Tibial artery (tissue), 4 donors: ENCODE results near the gene BANP.

Experiments used
- DNase-seq, 2 donors: peaks; one replicate each; pipeline ENCODE4 v3.0.0-alpha.2; 2019
- H3K27ac ChIP-seq, 2 donors: fragments of 200-600 bp; sonication (generic) in 1 of 2; 1 replicate in 1 of 2; 2 replicates in 1 of 2; pipeline ENCODE4 v1.5.1; 2018 to 2019; ENCODE audit warnings: mild to moderate bottlenecking in 1 of 2
- H3K27me3 ChIP-seq, 2 donors: fragments of 200-600 bp; sonication (generic) in 1 of 2; one replicate each; pipeline versions ENCODE4 v1.5.1 to v1.6.0; 2016 to 2019
- H3K36me3 ChIP-seq, 3 donors: fragments of 200-600 bp; sonication (generic) in 2 of 3; one replicate each; pipeline ENCODE4 v1.5.1; 2016 to 2019; ENCODE audit warnings: mild to moderate bottlenecking in 2 of 3
- H3K4me1 ChIP-seq, 4 donors: fragments of 200-600 bp; sonication (generic) in 2 of 4; 1 replicate in 3 of 4; 2 replicates in 1 of 4; pipeline ENCODE4 v1.5.1; 2016 to 2019
- H3K4me3 ChIP-seq, 2 donors: fragments of 200-600 bp; sonication (generic) in 1 of 2; 1 replicate in 1 of 2; 2 replicates in 1 of 2; pipeline ENCODE4 v1.5.1; 2018 to 2019; ENCODE audit warnings: mild to moderate bottlenecking in 2 of 2
- H3K9me3 ChIP-seq, 3 donors: fragments of 200-600 bp; sonication (generic) in 1 of 3; one replicate each; pipeline ENCODE4 v1.5.1; 2016 to 2019
- intact Hi-C: fragments of 100-400 bp; cut with DNase I; formaldehyde crosslinking; loops from one replicate; pipeline ENCODE4 v1.15.0; 2023; ENCODE audit warnings: low total_unique reads
- TF ChIP-seq, protein P1 (sequence below), 2 experiments: fragments of 200-600 bp in 1 of 2; fragments of 450-650 bp in 1 of 2; IDR thresholded peaks; one replicate each; pipeline ENCODE4 v1.5.1; 2017 to 2019; ENCODE audit warnings: antibody characterized with exemption in 2 of 2, mild to moderate bottlenecking in 1 of 2, moderate library complexity in 1 of 2

The BANP gene

DNA sequence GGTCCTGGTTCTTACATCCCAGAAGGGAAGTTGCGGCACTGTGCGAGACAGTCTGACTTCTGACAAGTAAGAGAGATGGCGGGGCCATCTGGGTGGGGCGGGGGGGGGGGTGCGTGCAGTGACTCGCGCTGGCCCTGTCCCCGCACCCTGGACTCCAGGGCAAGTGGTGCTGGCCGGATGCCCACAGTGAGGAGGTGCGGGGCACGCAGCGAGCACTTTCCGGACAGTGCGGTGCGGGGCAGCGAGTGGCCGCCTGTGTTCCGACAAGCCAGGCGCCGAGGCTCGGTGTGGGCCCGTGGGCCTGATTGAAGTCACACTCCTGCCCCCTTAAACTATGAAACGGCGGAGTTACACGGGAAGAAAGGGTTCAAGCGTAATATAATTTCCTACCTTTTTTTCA, 106.4 kb downstream of the BANP start:
- H3K36me3 ChIP-seq = peaks cover 0 to 48% (median 27%) of the 10 kb centered on the region in 3 donors
- H3K4me1 ChIP-seq = peaks cover 0 to 10% (median 6%) of the 10 kb centered on the region in 4 donors
- intact Hi-C loops = no loop called here
- H3K27me3 ChIP-seq = no peaks in the 10 kb centered on the region
- no peak overlapping the region for H3K4me3 ChIP-seq
- TF ChIP-seq, protein P1, sequence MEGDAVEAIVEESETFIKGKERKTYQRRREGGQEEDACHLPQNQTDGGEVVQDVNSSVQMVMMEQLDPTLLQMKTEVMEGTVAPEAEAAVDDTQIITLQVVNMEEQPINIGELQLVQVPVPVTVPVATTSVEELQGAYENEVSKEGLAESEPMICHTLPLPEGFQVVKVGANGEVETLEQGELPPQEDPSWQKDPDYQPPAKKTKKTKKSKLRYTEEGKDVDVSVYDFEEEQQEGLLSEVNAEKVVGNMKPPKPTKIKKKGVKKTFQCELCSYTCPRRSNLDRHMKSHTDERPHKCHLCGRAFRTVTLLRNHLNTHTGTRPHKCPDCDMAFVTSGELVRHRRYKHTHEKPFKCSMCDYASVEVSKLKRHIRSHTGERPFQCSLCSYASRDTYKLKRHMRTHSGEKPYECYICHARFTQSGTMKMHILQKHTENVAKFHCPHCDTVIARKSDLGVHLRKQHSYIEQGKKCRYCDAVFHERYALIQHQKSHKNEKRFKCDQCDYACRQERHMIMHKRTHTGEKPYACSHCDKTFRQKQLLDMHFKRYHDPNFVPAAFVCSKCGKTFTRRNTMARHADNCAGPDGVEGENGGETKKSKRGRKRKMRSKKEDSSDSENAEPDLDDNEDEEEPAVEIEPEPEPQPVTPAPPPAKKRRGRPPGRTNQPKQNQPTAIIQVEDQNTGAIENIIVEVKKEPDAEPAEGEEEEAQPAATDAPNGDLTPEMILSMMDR (IDR thresholded peaks at IDR 0.05) = no peak
- no peak for DNase-seq
- no peaks in the 10 kb centered on the region for H3K9me3 ChIP-seq
- no peak overlapping the region for H3K27ac ChIP-seq

DNA sequence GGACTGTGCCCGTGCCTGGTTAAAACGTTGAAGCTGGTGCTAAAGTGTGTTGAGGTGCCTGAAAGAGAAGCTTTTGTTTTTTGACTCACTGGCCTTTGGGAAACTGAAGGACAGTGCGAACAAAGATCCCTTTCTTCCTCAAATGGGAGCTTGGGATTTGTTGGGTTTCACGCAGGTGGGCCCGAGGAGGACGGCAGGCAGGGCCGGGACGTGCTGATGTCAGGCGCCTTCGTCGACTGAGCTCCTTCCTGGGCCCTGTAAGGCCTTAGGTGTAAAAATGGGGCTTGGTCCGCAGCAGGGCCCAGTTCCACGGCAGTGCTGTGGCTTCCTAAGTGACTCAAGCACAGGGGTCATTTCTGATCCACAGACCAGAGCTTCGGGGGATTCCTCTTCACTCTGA, 106.9 kb downstream of the BANP start:
- intact Hi-C loops = no loop called here
- H3K27ac ChIP-seq = no peak overlapping the region
- DNase-seq = no peak
- peaks cover 0 to 15% (median 11%) of the 10 kb centered on the region in 4 donors for H3K4me1 ChIP-seq
- no peaks in the 10 kb centered on the region for H3K27me3 ChIP-seq
- H3K4me3 ChIP-seq = no peak overlapping the region
- H3K36me3 ChIP-seq = peaks cover 0 to 44% (median 23%) of the 10 kb centered on the region in 3 donors
- TF ChIP-seq, protein P1 (IDR thresholded peaks at IDR 0.05) = no peak
- no peaks in the 10 kb centered on the region for H3K9me3 ChIP-seq

DNA sequence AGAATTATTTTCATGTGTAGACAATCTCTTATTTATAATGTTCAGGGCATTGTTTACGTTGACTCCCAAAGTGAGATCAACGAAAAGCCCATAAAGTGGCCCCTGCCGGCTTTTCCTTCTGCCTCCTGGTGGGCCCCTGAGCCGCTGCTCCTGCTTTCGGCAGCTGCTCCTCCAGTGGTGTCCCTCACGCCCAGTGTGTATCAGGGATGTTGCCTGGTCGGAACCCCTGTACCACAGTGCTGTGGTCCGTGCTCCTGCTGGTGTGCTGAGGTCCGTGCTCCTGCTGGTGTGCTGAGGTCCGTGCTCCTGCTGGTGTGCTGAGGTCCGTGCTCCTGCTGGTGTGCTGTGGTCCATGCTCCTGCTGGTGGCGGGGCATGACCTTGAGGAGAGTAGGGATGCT, 107.6 kb downstream of the BANP start:
- no peak for DNase-seq
- H3K9me3 ChIP-seq = no peaks in the 10 kb centered on the region
- intact Hi-C loops = no loop called here

DNA sequence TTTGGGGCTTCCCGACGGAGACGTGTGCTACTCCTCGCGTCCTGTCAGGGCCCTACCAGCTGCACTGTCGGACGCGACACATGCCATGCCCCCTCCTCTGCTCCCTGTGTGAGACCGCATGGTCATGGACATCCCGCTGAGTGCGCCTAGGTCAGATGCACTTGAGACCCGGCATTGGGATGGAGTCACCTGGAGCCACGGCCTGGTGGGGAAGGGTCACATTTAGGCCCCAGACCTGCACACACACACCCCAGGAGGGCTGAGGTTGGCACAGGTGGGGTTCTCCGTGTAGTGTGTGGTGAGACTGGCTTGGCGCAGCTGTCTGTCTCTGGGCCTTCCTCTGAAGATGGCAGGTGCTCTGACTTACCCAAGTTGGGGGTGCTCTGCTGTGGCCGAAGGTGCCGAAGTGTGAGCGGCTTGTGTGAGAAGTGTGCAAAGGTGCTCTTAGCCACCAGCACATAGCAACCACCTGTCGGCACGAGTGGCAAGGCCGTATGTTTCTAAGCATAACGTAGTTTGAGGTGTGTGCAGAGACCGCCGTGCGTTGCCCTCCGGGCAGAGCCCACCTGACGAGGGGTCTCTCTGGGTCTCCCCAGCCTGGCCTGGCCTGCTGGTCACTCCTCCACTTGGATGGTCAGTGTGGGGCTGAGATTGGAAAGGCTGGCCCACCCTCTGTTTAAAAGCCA, 108.6 kb downstream of the BANP start:
- peaks cover 0 to 48% (median 23%) of the 10 kb centered on the region in 3 donors for H3K36me3 ChIP-seq
- no peaks in the 10 kb centered on the region for H3K27me3 ChIP-seq
- no peak for DNase-seq
- no peak overlapping the region for H3K4me3 ChIP-seq
- TF ChIP-seq, protein P1 (IDR thresholded peaks at IDR 0.05) = no peak
- intact Hi-C loops = no loop called here
- peaks cover 0 to 25% (median 15%) of the 10 kb centered on the region in 4 donors for H3K4me1 ChIP-seq
- no peak overlapping the region for H3K27ac ChIP-seq
- no peaks in the 10 kb centered on the region for H3K9me3 ChIP-seq

More for the DNA sequence above, 107.6 kb downstream of the BANP start:
- H3K27me3 ChIP-seq = no peaks in the 10 kb centered on the region
- H3K27ac ChIP-seq = no peak overlapping the region
- H3K36me3 ChIP-seq = peaks cover 0 to 43% (median 23%) of the 10 kb centered on the region in 3 donors
- peaks cover 0 to 21% (median 15%) of the 10 kb centered on the region in 4 donors for H3K4me1 ChIP-seq
- TF ChIP-seq, protein P1 (IDR thresholded peaks at IDR 0.05) = no peak
- no peak overlapping the region for H3K4me3 ChIP-seq

DNA sequence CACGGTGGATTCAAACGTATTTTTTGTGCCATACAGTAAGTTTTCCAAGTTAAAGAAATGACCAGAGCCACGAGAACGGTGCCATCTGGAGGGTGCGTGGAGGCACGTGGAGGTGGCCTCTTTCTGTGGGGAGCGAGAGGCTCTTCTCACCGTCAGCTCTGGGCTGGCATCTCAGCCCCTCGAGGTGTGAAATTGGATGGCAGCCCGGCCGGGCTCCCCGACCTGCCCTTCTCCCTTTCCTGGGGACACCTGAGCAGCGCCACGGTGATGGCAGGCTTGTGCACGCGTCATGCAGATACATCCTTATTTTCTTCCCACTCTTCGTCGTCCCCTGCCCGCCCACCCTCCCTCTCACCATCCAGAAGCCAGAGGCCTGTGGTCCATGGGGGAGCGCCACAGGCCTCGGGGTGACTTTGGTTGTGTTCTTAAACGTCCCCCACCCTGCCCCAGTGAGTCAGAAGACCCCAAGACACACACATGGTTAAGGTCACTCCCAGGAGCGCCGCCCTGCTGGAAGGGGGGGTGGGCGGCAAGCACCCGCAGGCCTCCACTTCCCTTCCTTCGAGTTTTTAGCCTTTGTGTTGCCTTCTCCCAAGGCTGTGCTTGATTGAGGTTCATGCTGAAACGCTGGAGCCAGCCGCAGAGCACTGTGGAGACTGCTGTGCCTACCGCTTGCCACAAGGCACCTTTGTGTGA, 109.4 kb downstream of the BANP start:
- Histone ChIP-seq H3K27me3 (no peaks in the 10 kb centered on the region), H3K4me3 (no peak overlapping the region), H3K36me3 (peaks cover 0 to 56% (median 27%) of the 10 kb centered on the region in 3 donors), H3K9me3 (no peaks in the 10 kb centered on the region), H3K27ac (no peak overlapping the region), H3K4me1 (peaks cover 0 to 25% (median 15%) of the 10 kb centered on the region in 4 donors)
- intact Hi-C loops = no loop called here
- TF ChIP-seq, protein P1 (IDR thresholded peaks at IDR 0.05) = no peak
- no peak for DNase-seq
